Superior temporal gyrus (tissue), 1 donor: ENCODE results near the gene MRPS31.

Experiments used
- DNase-seq: peaks from one replicate; pipeline ENCODE4 v3.0.0-alpha.2; 2016; ENCODE audit errors: extremely low spot score

The MRPS31 gene

GRCh38 chr13:40770934-40771618 is at the start of gene MRPS31:
Gene MRPS31 (minus strand): TSS chr13:40771190. CDS start chr13:40771136, 54 bp downstream.
- DNase-seq: peak; percentile 96

GRCh38 chr13:40819797-40820315 is 48.9 kb upstream of the MRPS31 start:
- no peak for DNase-seq

- DNase-seq: no peak
These were observed 47.9 kb upstream of the MRPS31 start for GRCh38 chr13:40818926-40819325.

GRCh38 chr13:40814803-40815202 is 43.8 kb upstream of the MRPS31 start:
- no peak for DNase-seq

- no peak for DNase-seq
These were observed 42.9 kb upstream of the MRPS31 start for GRCh38 chr13:40813667-40814454.

- no peak for DNase-seq
These were observed 41.9 kb upstream of the MRPS31 start for GRCh38 chr13:40812724-40813445.

- DNase-seq: no peak
These were observed 41.1 kb upstream of the MRPS31 start for GRCh38 chr13:40812102-40812501.

GRCh38 chr13:40809471-40809870 is 38.5 kb upstream of the MRPS31 start:
- no peak for DNase-seq

- DNase-seq: no peak
These were observed 35.3 kb upstream of the MRPS31 start for GRCh38 chr13:40806241-40806640.

- DNase-seq: no peak
These were observed 32.3 kb upstream of the MRPS31 start for GRCh38 chr13:40803316-40803715.

GRCh38 chr13:40801255-40802217 is 30.5 kb upstream of the MRPS31 start:
- no peak for DNase-seq

- no peak for DNase-seq
These were observed 29.6 kb upstream of the MRPS31 start for GRCh38 chr13:40800559-40800958.

- no peak for DNase-seq
These were observed 28.5 kb upstream of the MRPS31 start for GRCh38 chr13:40799508-40799907.

GRCh38 chr13:40798380-40798779 is 27.4 kb upstream of the MRPS31 start:
- no peak for DNase-seq

- DNase-seq: no peak
These were observed 25.7 kb upstream of the MRPS31 start for GRCh38 chr13:40796649-40797048.

- no peak for DNase-seq
These were observed 23.7 kb upstream of the MRPS31 start for GRCh38 chr13:40794414-40795368.

- no peak for DNase-seq
These were observed 22.3 kb upstream of the MRPS31 start for GRCh38 chr13:40793339-40793738.

GRCh38 chr13:40792284-40793051 is 21.5 kb upstream of the MRPS31 start:
- no peak for DNase-seq

- no peak for DNase-seq
These were observed 19.2 kb upstream of the MRPS31 start for GRCh38 chr13:40790154-40790616.
